SK-N-SH treated with all-trans-retinoic acid at 6 μM for 48 hours (cell line): ENCODE results near the gene PTPRN2.

Experiments
- ARNTL ChIP-seq: fragments of 450-650 bp; formaldehyde crosslinking; IDR thresholded peaks from 2 replicates; pipeline ENCODE4 v1.5.0; 2020; ENCODE audit warnings: low read depth, mild to moderate bottlenecking, moderate library complexity, borderline replicate concordance
- CREB5 ChIP-seq: fragments of 250-450 bp; sonication (Bioruptor Pico); IDR thresholded peaks from 2 replicates; pipeline ENCODE4 v1.5.1; 2020; ENCODE audit warnings: low read depth, mild to moderate bottlenecking, moderate library complexity
- GLIS3 ChIP-seq: fragments of 250-450 bp; sonication (Bioruptor Pico); IDR thresholded peaks from 2 replicates; pipeline ENCODE4 v1.5.0; 2020; ENCODE audit warnings: mild to moderate bottlenecking, moderate library complexity
- OSR1 ChIP-seq: fragments of 250-450 bp; sonication (Bioruptor Pico); IDR thresholded peaks from 2 replicates; pipeline ENCODE4 v1.8.0; 2022; ENCODE audit warnings: moderate library complexity, mild to moderate bottlenecking, inconsistent platforms
- PATZ1 ChIP-seq: fragments of 250-450 bp; sonication (Bioruptor Pico); IDR thresholded peaks from 2 replicates; pipeline ENCODE4 v1.8.0; 2020; ENCODE audit warnings: mild to moderate bottlenecking, moderate library complexity, borderline replicate concordance
- TOX ChIP-seq: fragments of 250-450 bp; sonication (Bioruptor Pico); IDR thresholded peaks from 2 replicates; pipeline ENCODE4 v1.8.0; 2021; ENCODE audit warnings: mild to moderate bottlenecking, moderate library complexity, borderline replicate concordance
- TSHZ2 ChIP-seq: fragments of 250-450 bp; sonication (Bioruptor Pico); IDR thresholded peaks from 2 replicates; pipeline ENCODE4 v1.5.0; 2020; ENCODE audit warnings: mild to moderate bottlenecking, moderate library complexity
- ZC3H10 ChIP-seq: fragments of 250-450 bp; sonication (Bioruptor Pico); IDR thresholded peaks from 2 replicates; pipeline ENCODE4 v1.5.1; 2021; ENCODE audit warnings: mild to moderate bottlenecking, moderate library complexity
- ZFP3 ChIP-seq: fragments of 250-450 bp; sonication (Bioruptor Pico); IDR thresholded peaks from 2 replicates; pipeline ENCODE4 v1.5.0; 2020; ENCODE audit warnings: mild to moderate bottlenecking, moderate library complexity
- ZNF565 ChIP-seq: fragments of 450-650 bp; formaldehyde crosslinking; conservative IDR thresholded peaks from 2 replicates; pipeline ENCODE4 v1.5.0; 2020; ENCODE audit warnings: low read depth, mild to moderate bottlenecking, moderate library complexity

- no peak for TF ChIP-seq ZNF565 (CRISPR knock-in tag)
- TF ChIP-seq OSR1 (CRISPR knock-in tag) = no peak
- TF ChIP-seq TOX (CRISPR knock-in tag) = no peak
- no peak for TF ChIP-seq ARNTL (CRISPR knock-in tag)
- no peak for TF ChIP-seq TSHZ2 (CRISPR knock-in tag)
- TF ChIP-seq ZC3H10 (CRISPR knock-in tag) = no peak
- TF ChIP-seq CREB5 (CRISPR knock-in tag) = no peak
- TF ChIP-seq GLIS3 = no peak
- no peak for TF ChIP-seq PATZ1
- no peak for TF ChIP-seq ZFP3 (CRISPR knock-in tag)
These were observed at the start of gene PTPRN2 for GRCh38 chr7:158587162-158588084.
